MM.1S (cell line): ENCODE measurements around the gene PPARD.

ENCODE experiments used
- EZH2 ChIP-seq: fragments of 300-600 bp; sonication (generic); optimal IDR thresholded peaks from 2 replicates; pipeline ENCODE3; 2017; ENCODE audit warnings: low read depth, mild to moderate bottlenecking, antibody characterized with exemption, low read length, mixed read lengths
- EZH2phosphoT487 ChIP-seq: fragments of 300-600 bp; sonication (generic); IDR thresholded peaks from 2 replicates; pipeline ENCODE4 v1.6.1; 2018; ENCODE audit warnings: antibody characterized with exemption, low read length
- TF ChIP-seq, protein P1 (sequence below): fragments of 300-600 bp; sonication (generic); IDR thresholded peaks from 2 replicates; pipeline ENCODE4 v1.5.1; 2016; ENCODE audit warnings: antibody characterized with exemption, low read length, mixed read lengths

DNA sequence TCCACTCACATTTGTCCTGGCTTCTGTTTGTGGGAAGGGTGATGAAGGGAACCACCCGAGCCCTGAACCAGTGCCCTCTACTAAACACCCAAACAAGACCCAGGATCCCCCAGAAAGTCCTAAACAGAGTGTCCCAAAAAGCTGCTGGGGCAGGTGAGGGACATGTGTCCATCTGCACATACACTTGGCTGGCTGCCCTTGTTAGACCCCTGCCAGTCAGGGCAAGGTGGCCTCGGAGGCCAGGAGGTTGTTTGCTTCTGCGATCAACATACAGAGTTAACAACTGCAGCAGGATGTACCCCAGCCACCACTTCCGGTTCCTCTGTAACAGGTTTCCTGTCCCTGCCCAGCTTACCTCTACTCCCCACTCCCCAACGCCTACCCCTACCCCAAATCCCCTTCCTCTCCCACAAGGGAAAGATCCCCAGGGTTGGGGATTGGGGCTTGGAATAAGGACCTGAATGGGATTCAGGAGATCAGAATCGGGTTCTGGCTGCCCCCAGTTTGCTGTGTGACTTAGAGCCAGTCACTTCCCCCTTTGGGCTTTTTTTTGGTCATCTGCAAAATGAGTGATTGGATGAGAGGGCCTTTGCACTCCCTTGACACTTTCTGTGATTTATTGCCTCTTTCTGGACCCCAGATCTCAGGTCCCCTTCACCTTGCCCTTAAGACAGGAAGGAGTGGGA, 30.8 kb upstream of the PPARD start:
- TF ChIP-seq EZH2phosphoT487, result no peak
- TF ChIP-seq, protein P1, sequence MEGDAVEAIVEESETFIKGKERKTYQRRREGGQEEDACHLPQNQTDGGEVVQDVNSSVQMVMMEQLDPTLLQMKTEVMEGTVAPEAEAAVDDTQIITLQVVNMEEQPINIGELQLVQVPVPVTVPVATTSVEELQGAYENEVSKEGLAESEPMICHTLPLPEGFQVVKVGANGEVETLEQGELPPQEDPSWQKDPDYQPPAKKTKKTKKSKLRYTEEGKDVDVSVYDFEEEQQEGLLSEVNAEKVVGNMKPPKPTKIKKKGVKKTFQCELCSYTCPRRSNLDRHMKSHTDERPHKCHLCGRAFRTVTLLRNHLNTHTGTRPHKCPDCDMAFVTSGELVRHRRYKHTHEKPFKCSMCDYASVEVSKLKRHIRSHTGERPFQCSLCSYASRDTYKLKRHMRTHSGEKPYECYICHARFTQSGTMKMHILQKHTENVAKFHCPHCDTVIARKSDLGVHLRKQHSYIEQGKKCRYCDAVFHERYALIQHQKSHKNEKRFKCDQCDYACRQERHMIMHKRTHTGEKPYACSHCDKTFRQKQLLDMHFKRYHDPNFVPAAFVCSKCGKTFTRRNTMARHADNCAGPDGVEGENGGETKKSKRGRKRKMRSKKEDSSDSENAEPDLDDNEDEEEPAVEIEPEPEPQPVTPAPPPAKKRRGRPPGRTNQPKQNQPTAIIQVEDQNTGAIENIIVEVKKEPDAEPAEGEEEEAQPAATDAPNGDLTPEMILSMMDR, result no peak
- no peak for TF ChIP-seq EZH2
